Hypothalamus (tissue), 51 donors: ENCODE data around the gene CARMIL1.

Experiments
- DNase-seq, 51 donors: peaks; one replicate each; lab custom pipeline; 2025; lab: John Stamatoyannopoulos, UW

The CARMIL1 gene

DNA sequence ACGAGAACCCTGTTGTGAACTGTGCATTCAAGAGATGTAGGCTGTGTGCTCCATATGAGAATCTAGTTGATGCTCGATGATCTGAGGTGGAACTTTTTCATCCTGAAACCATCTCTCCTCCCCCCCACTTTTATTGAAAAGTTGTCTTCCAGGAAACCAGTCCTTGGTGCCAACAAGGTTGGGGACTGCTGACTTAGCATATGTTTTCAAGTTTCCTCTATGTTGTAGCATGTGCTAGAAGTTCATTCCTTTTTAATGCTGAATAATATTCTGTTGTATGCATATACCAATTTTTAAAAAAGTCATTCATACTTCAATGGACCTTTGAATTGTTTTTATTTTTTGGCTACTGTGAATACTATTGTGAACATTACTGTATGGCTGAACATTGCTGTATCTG, 27.2 kb downstream of the CARMIL1 start:
- DNase-seq: no peak

DNA sequence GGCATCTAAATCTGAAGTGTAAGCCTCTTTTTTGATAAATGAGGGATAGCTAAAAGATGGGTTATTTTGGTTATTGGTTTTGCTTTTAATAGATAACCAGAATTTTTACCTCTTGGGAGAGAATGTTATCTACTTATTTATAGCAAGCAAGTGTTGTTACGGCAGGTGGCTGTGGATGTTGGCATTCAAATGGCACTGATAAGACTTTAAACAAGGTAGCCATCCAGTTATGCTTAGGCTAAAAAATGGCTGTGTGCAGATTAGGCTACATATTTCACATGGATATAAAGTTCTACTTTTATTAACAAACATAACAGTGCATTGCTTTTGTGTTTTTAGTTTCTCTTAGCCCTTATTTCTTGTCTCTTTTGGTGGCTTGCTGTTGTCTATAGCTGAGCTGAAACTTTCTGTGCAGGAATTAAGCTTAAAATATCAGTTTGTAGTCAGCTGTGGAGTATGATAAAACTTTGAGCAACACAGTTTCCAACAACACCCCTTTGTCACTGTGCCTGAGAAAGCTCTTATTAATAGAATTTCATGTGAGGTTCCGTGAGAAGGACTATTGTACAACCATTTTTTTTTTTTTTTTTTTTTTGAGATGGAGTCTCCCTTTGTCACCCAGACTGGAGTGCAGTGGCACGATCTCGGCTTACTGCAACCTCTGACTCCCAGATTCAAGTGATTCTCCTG, 28.8 kb downstream of the CARMIL1 start:
- no peak for DNase-seq

DNA sequence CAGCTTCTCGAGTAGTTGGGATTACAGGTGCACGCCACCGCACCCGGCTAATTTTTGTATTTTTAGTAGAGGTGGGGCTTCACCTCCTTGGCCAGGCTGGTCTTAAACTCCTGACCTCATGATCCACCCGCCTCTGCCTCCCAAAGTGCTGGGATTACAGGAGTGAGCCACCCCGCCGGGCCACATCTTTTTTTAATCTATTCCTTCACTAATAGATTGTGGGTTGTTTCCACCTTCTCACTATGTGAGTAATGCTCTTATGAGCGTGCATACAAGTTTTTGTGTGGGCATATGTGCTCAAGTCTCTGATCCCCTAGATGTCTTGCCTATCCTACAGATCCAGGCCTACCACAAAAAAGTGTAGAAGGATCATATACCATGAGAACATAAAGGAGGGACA, 30.7 kb downstream of the CARMIL1 start:
- DNase-seq: no peak

DNA sequence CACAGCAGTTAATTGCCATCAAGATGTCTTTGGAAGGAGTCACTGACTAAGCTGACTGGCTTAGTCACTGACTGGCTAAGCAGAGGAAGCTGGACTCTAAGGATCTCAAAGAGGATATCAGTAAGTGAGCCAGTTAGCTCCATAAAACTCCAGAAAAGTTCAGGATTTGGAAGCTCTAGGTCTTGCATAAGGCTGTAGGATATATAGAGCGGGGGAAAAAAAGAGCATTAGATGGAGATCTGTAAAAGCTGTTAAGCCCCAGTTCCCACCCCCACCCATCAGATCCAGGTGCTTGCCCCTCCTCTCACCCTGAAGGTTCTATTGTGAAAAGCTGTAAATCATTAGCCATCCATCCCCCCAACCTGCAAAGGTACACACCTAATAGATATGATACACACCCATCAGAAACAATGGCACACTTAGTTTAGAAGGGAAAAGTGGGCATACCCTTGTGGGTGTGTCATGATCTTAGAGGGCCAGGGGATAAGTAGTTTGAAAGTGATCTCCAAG, 32.2 kb downstream of the CARMIL1 start:
- DNase-seq: no peak

DNA sequence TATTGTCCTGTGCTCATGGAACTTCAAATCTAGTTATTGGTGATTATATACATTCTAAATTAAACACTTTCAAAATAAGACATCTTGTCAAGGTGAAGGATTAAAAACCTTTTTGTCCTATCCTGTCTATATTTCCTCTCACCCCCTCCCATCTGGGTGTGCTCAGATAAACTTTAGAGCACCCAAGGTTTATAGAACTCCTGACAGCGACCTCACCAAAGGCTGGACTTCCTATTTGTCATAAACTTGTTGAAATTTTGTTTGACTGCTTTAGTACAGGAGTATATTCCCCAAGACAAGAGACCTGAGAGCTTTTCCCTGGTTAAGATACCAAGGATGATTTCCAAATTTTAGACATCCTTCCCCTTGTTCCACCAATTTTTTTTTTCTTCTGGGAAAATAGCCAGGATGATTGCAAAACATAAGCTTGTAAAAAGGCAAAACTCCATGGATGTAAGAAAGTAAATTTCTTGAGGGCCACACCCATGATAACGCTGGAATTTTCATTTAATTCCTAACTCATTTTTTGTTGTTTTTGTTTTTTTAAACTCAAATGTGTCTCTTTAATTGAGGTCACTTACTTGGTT, 33.0 kb downstream of the CARMIL1 start:
- DNase-seq: no peak

DNA sequence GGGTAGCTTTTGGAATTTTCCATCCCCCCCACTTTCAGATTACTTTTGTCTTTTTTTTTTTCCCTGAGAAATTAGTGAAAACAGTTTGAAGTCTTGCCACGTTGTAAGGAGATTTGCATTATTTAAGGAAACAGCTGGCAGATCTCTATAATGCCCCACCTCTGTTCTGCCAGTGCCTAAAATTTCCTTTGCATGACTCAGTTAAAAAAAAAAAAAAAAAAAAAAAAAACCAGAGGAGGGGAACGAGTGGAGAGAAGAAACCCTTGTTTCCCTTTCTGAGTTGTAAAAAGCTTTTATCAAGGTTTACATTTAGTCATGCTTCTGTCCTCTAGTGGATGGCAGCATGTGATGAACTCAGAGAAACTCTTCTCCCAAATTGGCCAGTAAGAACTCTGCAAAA, 33.5 kb downstream of the CARMIL1 start:
- DNase-seq: no peak

DNA sequence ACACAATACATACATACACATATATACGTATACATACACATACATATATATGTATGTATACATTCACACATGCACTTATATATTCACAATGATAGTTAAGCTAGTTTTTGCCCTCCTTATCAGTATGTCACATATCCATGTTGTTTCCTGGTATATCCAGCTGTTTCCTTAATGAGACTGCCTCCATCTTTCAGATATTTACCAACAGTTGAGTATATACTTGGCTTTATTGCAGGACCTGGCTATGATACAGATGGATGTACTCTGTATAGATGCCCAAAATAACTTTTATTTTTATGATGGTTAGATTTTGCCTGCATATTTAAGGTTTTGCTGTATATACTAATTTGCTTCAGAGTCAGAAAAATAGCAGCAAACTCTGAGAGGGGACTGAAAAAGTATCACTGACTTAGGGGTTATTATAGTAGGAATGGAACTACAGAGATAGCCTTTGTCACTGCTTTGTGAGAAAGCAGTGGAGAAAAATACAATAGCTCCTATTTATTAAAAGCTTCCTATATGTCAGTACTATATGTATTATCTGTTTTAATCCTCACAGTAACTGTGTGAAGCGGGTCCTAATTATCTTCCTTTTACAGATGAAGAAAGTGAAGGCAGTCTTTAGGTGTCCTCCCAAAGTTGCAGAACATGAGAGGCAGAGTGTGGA, 35.5 kb downstream of the CARMIL1 start:
- DNase-seq: no peak

DNA sequence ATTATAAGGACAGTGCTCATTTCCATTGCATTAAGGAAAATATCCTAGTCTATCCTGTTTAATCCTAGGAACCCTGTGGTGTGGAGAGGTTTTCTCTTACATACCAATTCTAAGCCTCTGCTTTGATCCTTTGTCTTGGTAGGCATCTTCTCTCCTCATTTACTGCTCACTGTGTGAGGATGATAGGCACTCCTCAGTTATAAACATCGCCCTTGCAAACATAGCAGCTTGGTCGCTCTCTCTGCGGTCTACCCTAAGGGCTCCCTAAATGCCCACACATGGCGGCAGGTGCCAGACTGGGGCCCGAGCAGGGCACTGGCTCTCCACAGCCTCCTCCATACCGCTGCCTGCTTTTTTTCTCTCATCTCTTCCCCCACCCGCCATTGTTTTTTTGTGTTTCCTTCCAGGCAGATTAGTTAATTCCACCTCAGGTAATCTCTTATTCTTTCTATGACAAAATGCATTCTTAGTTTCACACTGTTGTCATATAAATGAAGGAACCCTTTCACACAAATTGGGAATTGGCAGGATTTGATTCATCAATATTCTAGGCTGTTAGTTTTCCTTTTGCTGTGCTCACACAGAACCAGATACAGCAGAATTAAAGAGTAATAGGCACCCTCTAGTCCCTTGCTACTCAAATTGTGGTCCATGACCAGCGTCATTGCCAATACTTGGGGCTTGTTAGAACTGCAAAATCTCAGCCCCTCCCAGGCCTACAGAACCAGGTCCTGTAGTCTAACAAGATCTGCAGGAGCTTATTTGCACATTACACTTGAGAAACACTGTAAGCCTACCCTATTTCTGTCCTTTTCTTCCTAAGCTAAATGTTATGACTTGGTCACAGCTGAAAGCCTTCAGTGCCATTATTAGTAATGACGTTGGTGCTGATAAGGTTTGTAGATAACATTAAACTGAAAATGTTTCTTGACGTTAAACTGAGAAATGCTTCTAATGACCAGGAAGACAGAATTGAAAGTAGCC, 36.3 kb downstream of the CARMIL1 start:
- DNase-seq: no peak

DNA sequence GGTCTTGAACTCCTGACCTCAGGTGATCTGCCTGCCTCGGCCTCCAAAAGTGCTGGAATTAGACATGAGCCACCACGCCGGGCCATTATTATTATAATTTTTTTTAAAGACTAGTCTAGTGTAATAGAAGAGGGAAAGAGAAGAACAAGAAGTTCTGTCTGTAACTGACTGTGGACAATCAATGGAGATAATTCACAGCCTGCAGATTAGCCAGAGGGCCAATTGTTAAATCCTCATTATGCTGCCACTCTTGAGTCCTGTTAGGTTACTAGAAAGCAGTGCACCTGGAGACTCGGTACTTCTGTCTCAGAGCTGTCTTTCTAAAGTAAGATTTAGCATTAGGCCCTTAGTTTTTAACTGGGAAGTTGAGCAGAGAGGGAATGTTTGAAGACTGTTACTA, 37.5 kb downstream of the CARMIL1 start:
- no peak for DNase-seq

DNA sequence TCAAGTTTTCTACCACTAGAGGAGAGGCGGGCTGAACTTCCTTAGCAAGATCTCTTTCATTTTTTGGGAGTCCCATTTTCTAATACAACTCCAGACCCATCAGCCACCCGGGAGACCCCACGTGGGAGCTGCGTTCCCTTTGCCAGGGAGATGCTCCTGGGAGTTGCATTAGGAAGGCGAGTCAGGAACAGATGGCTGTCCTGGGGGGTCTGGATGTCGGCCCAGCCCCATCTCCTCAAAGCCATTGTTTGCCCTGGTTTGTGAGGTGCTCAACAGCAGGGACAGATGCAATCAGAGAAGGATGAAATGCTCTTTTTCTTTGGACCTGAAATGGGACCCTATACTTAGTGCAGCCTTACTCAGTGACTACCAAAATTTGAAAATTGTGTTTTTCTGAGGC, 39.4 kb downstream of the CARMIL1 start:
- no peak for DNase-seq

DNA sequence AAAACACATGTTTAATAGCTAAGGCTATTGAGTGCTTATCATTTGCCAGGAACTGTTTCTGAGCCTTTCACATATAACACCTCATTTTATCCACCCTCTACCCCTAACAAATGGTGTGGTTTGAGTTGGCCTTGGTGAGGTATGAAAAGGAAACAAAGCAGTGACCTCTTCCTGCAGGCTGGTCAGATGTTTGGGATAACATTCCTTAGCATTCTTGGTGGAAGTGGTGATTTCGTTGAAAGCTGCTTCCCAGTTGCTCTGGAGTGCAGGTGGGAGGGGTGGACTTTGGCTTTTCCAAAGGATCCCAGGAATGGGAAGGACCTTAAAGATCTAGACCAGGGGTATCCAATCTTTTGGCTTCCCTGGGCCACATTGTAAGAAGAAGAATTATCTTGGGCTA, 41.3 kb downstream of the CARMIL1 start:
- no peak for DNase-seq

DNA sequence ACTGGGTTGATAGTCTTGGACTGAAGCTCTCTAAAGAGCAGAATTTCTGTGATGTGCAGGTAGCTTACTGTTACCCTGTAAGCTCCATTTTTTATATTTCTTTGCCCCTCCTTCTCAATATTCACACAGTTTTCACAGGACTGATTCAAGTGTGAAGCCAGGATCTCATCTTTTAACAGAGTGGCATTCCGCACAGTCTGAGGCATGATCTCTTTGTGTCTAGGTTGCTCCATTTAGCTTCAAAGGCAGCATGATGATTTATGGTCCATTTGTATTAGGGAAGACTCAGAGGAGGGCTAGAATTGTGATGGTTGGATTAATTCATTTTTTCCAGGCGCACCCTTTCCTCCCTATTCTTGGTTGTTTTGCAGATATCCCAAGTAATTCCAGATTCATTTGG, 43.5 kb downstream of the CARMIL1 start:
- no peak for DNase-seq

DNA sequence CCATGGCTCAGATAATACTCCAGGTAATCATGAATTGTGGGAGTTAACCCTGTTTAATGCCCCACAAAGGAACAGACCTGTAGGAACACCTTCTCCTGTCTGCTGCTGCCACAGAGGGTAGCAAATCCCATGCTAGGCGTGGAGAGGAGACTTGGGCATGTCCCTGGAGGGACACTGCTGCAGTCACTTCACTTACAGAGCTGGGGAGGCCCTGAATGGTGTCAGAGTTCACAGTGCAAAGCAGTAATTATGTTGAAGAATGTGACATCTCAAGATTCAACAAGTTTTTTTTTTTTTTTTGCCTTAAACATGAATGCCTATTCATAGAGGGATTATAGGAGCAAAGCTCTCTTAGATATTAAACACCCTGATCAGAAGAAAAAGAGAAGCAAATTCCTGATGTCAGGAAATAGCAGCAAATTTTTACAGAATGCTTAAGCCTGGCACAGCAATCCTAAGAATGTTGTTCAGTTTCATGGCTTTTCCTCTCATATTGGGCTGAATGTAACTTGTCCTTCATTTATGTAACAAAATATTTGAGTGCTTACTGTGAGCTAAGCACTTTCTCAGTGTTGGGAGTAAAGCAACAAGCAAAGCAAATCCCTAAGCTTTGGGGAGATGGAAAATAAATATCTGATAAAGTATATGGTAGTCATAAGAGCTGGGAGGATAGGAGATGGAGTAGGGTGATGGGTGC, 45.0 kb downstream of the CARMIL1 start:
- no peak for DNase-seq

DNA sequence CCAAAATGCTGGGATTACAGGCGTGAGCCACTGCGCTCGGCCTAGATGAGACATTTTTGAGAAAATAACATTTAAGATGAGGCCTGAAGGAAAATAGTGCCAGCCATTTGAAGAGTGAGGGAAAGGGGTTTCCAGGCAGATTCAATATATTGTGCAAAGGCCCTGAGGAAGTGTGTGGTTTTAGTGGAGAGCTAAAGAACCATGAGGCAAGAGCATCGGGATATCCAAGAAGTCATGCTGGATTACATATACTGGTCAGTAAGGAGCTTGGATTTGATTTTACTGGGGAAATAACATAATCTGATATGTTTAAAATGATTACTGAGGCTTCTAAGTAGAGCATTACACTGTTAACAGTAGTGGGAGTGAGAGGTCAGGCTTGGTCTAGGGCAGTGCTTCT, 47.0 kb downstream of the CARMIL1 start:
- no peak for DNase-seq

DNA sequence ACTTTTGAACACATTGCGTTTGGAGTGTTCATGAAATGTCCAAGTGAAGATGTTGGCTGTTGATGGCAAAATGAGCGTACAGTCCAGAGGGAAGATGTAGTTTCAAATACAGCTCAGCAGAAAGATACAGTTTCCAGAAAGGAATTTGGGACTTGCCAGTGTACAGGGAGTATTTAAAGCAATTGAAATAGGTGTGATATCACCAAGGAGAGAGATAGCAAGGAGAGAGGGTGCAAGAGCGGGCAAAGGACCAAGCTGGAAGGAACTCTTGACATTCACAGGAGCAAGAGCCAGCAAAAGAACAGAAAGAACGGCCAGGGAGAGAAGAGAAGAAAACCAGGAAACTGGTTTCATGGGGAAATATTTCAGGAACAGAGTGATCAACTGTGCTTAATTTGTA, 47.8 kb downstream of the CARMIL1 start:
- no peak for DNase-seq

DNA sequence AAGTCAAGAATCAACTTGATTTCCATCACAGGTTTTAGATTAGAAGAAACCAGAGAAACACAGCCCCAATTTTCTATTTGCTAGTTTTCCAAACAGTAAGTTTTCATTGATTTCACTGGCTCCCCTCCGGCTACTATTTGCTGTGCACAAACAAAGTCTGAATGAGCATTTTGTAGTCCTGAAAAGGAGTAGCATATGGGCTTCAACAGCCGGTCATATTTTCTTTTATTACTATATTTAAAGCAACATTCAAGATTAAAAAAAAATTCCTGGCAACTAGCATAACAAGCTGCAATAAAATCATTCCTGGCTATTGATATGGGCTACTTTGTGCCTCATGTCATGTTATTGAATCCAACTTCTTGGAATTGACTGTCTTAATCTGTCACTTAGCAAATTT, 48.3 kb downstream of the CARMIL1 start:
- DNase-seq: no peak

DNA sequence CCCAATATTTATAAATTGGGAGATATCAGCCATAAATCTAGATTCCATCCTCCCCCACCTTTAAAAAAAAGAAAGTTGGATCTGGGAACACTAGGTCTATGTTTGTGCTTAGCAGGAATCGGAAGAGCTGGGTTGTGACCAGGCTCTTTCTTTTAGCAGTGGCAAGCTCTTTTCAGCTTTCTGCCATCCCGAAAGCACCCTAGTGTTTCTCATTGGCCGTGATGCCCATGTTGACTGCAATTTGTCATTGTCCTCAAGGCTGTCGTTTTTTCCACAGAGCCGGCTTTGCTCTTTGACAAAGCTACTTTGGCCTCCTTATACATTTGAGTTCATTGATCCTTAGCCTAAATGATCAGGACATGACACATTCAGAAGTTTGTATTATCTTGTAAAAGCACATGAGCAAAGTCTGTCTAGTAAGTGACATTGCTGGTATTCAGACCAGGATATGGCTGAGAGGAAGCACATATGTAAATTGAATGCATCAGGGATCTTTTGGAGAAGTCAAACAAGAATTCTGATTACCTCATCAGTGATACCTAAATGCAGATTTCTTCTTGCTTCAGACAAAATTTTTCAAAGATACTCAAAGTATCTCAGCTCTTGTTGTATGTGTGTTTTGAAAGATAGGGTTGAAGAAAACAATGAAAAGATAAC, 50.1 kb downstream of the CARMIL1 start:
- peak in 8 of 51 donors; percentile 2 to 29 (median 19) for DNase-seq

DNA sequence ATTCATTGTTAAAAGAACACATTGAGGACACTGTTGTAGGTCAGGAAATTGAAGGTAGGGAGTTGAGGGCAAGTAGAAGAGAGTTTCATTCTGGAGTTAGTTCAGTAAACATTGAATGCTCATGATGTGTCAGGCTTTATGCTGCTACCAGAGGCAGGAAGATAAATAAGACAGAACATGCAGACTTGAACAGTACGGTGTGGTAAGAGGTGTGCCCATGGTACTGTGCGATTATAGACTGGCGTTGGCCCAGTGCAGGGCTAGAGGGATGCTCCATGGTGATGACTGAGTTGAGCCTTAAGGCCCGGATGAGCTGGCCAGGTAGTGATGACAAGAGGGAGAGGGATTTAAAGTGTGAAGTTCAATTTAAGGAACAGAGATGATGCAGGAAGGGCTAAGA, 50.8 kb downstream of the CARMIL1 start:
- no peak for DNase-seq

DNA sequence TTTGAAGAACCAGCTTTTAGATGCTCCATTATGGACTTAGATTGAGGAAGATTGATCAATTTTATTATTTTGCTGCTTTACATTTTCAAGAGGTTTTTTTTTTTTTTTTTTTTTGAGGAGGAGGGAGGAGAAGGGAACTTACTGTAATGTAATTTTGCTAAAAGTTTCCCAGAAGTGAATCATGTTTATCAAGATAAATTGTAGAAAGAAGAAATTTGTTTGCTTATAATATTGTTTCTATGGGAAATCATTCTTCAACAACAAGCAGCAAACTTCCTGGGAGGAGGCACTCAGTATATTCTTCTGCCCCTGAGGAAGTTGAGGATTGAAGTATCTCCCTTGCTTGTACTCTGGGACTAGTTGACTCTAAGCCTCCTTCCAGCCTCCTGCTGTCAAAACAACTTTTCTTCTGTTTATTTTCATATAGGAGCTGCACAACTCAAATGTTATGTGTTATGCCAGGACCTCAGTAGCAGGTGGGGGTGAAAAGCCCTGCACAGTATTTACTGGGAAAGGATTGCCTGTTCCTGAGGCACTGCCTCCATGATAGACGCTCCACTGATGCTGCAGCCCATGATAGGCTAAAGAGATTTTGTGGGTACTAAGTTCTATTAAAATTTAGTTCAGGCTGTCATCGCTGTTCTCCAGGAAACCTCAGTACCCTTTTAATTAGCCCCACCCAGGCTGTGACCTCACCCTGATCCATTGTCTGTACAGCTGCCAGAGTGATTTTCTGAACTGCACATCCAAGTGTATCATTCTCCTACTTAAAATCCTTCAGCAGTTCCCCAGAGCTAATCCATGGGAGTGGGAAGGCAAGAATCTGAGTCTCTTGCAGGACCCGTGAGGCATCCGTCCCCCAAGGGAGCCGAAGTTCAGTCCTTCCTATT, 51.9 kb downstream of the CARMIL1 start:
- DNase-seq: no peak
